EH (cell line): ENCODE measurements around the gene CD6.

Experiments
- DNase-seq: peaks from one replicate; pipeline ENCODE4 v3.0.0-alpha.2; 2015; ENCODE audit warnings: low read depth

The CD6 gene, protein sequence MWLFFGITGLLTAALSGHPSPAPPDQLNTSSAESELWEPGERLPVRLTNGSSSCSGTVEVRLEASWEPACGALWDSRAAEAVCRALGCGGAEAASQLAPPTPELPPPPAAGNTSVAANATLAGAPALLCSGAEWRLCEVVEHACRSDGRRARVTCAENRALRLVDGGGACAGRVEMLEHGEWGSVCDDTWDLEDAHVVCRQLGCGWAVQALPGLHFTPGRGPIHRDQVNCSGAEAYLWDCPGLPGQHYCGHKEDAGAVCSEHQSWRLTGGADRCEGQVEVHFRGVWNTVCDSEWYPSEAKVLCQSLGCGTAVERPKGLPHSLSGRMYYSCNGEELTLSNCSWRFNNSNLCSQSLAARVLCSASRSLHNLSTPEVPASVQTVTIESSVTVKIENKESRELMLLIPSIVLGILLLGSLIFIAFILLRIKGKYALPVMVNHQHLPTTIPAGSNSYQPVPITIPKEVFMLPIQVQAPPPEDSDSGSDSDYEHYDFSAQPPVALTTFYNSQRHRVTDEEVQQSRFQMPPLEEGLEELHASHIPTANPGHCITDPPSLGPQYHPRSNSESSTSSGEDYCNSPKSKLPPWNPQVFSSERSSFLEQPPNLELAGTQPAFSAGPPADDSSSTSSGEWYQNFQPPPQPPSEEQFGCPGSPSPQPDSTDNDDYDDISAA

DNA sequence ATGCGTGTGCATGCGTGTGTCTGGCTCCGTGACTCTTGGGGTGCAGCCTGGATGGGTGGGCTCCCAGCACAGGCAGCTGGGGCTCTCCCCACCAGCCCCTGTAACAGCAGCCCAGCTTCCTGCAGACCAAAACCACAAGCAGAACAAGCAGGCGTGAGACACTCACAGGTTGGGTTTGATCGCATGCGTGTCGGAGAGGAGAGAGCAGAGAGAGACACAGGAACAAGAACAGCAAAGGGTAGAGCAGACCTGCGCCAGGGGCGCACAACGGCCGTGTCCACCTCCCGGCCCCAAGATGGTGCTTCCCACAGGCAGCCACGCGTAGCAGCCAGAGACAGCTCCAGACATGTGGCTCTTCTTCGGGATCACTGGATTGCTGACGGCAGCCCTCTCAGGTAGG, at the start of gene CD6:
CD6 (plus strand) TSS at position 161 of the 400 bp plus-strand sequence; CDS start at position 347, 186 bp downstream.
- DNase-seq = no peak

DNA sequence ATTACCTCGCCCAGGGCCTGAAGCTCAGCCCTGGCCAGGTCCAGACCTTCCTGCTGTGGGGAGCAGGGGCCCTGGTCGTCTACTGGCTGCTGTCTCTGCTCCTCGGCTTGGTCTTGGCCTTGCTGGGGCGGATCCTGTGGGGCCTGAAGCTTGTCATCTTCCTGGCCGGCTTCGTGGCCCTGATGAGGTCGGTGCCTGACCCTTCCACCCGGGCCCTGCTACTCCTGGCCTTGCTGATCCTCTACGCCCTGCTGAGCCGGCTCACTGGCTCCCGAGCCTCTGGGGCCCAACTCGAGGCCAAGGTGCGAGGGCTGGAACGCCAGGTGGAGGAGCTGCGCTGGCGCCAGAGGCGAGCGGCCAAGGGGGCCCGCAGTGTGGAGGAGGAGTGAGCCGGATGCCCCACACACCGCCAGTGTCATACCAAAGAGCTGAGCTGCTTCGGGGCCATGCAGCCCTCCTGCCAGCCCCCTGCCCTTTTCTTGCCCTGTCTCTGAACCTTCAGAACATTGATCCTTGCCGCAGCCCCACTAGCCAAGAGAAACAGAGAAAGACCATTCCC, 49.6 kb upstream of the CD6 start:
- DNase-seq = no peak

DNA sequence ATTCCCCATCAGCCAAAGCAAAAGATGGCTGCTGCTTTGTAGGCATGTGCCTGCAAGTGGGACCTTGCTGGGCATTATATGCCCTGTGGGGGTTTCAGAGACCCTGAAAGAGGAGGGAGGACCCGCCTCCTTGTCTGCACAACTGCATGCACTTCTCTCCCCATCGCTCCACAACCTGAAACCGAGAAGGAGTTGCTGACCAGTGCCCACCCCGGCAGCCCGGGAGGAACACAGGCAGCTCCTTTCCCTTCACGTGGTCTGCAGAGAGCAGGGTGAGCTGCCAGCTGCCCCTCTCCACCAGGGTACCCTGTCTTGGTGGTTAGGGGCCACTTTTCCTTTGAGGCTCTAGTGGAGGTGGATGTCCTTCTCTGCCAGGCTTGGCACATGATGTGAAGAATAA, 48.6 kb upstream of the CD6 start:
- DNase-seq = no peak

DNA sequence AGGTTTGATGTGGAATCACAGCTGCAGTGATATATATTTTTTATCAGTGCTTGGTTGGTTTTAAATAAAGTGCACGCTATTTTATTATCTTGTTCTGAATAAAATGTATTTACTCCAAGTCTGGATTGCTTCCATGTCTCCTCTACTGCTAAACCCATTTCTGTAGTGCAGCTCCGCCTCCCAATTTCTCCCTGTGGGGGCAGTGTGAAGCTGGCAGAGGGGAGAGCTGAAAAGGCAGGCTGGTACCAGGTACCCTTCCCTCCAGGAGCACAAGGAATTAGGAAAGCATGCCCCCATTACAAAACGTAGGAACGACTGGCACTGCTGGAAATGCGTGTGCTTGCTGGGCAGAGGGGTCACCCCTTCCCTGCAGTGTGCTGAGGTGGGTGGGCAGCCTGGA, 48.2 kb upstream of the CD6 start:
- DNase-seq = no peak

DNA sequence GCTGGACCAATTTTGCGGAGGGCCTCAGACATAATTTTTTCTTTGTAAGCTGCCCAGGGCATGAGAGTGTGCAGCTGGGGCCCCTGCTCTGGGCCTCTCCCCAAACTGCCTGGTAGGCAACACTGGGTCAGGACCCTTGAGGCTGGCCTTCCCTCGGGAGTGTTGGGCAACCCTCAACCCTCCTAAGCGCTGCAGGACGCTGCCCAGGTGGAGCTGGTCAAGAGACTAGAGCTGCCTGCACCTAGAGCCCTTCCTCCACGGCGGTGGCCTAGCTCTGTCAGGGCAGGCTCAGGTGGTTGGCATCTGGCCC, 47.7 kb upstream of the CD6 start:
- no peak for DNase-seq

GRCh38 chr11:60924110-60924905, 47.2 kb upstream of the CD6 start, which contains the start of gene TMEM132A:
Gene TMEM132A, plus strand, starts transcription at chr11:60924460. Its CDS starts 174 bp downstream, at chr11:60924634.
- peak; percentile 78 for DNase-seq

- DNase-seq = peak; percentile 8
These were observed 46.3 kb upstream of the CD6 start for GRCh38 chr11:60924906-60925853.

DNA sequence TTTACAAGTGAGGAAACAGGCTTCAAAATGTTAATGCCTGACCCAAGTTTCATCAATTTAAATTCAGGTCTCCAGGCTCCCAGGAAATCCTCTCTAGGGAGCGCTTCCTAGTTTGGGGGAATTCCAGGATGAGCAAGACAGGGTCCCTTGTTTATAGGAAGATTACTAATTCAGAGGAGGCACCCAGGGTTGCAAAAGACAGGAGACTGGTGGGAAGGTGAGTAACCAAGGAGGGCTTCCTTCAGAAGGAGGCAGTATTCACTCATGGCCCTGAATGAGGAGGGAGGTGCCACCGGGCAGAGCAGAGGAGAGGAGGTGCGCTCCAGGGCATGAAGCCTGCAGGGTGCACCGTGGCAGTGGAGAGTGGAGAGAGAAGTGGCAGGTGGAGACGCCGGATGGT, 45.6 kb upstream of the CD6 start:
- peak; percentile 73 for DNase-seq

GRCh38 chr11:60926500-60926899, 45.0 kb upstream of the CD6 start:
- DNase-seq = no peak

GRCh38 chr11:60927061-60927592, 44.4 kb upstream of the CD6 start:
- no peak for DNase-seq

GRCh38 chr11:60927600-60927999, 43.9 kb upstream of the CD6 start:
- no peak for DNase-seq

GRCh38 chr11:60928563-60929001, 42.9 kb upstream of the CD6 start:
- DNase-seq = no peak

GRCh38 chr11:60929764-60930163, 41.7 kb upstream of the CD6 start:
- DNase-seq = no peak

DNA sequence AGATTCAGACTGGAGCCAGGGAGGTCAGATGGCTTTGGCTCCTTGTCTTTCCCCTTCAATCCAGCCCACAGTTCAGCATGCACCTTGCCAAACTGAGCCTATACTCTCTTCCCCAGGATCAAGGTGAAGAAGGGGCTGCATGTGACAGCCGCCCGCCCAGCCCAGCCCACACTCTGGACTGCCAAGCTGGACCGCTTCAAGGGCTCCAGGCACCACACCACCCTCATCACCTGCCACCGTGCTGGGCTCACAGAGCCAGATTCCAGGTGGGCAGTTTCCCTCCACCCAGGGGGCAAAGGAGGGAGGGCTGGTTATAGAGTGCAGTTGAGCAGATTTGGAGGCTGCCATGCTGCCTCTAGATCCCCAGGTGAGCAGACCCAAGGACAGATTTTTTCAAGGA, 41.1 kb upstream of the CD6 start:
- no peak for DNase-seq

DNA sequence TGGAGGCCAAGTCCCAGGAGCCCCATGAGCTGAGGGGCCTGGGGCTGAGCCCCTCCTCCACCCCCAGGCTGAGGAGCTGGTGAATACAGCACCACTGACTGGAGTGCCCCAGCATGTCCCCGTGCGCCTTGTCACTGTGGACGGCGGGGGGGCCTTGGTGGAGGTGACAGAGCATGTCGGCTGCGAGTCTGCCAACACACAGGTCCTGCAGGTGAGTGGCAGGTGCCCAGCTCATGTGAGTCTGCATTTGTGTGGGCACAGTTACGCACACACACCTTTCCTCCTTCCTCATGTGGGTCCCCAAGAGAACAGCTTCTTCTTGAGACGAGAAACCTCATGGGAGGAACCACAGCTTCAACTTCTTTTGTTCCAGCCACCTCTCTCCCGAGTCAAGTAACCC, 39.6 kb upstream of the CD6 start:
- no peak for DNase-seq

GRCh38 chr11:60932605-60933356, 38.7 kb upstream of the CD6 start:
- no peak for DNase-seq

- DNase-seq = no peak
These were observed 37.9 kb upstream of the CD6 start for GRCh38 chr11:60933416-60934123.

DNA sequence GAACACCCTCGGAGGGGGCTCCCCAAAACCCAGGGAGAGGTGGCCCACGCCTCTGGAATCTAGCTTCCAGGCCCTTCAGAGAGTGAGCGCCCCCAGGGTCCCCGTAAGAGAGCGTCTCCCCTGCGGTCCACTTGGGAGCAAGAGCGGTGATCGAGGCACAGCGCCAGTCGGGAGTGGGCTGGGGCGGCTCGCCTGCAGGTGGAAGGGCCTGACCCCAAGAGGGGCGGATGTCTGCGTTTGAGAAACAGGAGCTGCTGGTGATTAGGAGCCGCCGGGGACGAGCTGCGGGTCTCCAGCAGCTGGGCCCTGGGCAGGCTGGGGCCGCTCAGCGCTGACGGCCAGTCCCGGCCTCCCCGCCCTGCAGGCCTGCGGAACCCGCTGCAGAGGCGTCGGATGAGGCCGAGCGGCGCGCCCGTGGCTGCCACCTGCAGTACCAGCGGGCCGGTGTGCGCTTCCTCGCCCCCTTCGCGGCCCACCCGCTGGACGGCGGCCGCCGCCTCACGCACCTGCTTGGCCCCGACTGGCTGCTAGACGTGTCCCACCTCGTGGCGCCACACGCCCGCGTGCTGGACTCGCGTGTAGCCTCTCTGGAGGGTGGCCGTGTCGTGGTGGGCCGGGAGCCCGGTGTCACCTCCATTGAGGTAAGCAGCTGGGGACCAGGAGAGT, 37.2 kb upstream of the CD6 start:
- no peak for DNase-seq
